GOT3 (cell line): ENCODE results near the gene USP17L22.
"Not testable (repeated sequence)": the region's sequence is repeated elsewhere in the genome, so short reads cannot be mapped to it uniquely, and the experiment has no call there.

ENCODE experiments used
- DNase-seq: peaks from one replicate; lab custom pipeline; 2025; ENCODE audit warnings: mixed read lengths; lab: John Stamatoyannopoulos, UW

Gene USP17L22

DNA sequence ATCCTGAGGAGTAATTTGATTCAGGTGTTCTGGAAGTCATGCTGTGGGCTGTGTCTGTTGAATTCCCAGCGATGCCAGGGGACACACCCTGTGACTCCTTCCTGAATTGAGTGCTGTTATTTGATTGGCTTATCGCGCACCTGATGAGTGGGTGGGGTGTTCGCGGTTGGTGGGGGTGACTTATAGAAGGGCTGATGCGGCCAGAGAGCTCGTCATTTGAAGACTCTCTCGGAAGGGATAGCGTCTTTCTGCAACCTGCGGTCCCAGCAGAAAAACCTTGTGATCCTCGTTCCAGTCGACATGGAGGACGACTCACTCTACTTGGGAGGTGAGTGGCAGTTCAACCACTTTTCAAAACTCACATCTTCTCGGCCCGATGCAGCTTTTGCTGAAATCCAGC lies at the start of gene USP17L22:
USP17L22 (plus strand) TSS at position 301 of the 400 bp plus-strand sequence; CDS start at position 301, 0 bp downstream.
- DNase-seq: not testable (repeated sequence)

GRCh38 chr4:9219852-9220251 lies 47.6 kb upstream of the USP17L22 start, which contains the start of gene USP17L12:
TSS of gene USP17L12 (plus strand) at chr4:9220152. CDS start at chr4:9220152, 0 bp downstream.
- DNase-seq: not testable (repeated sequence)

GRCh38 chr4:9224596-9224995 lies 42.8 kb upstream of the USP17L22 start, which contains the start of gene USP17L13:
TSS of gene USP17L13 (plus strand) at chr4:9224896. CDS start at chr4:9224896, 0 bp downstream.
- DNase-seq: not testable (repeated sequence)

DNA sequence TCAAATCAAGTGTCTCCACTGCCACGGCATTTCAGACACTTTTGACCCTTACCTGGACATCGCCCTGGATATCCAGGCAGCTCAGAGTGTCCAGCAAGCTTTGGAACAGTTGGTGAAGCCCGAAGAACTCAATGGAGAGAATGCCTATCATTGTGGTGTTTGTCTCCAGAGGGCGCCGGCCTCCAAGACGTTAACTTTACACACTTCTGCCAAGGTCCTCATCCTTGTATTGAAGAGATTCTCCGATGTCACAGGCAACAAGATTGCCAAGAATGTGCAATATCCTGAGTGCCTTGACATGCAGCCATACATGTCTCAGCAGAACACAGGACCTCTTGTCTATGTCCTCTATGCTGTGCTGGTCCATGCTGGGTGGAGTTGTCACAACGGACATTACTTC lies 37.2 kb upstream of the USP17L22 start:
- DNase-seq: not testable (repeated sequence)

GRCh38 chr4:9234085-9234484 lies 33.3 kb upstream of the USP17L22 start, which contains the start of gene USP17L15:
TSS of gene USP17L15 (plus strand) at chr4:9234385. CDS start at chr4:9234385, 0 bp downstream.
- DNase-seq: not testable (repeated sequence)

DNA sequence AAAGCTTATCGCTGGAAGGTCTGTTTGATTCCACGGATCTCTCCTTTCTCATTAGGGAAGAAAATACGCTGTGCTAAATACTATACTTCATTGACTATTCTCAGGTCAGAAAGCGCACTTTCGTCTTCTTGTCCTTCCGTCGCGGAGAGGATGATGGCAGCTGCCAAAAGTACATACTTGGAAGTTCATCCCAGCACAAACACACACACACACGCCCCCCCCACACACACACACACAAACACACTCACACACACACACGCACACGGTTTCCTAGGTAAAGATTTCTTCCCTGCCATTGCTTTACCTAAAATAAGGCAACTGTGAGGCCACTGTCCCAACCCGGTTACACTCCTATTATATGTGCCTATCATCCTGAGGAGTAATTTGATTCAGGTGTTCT lies 29.0 kb upstream of the USP17L22 start:
- not testable (repeated sequence) for DNase-seq

GRCh38 chr4:9243579-9243978 lies 23.8 kb upstream of the USP17L22 start, which contains the start of gene USP17L17:
TSS of gene USP17L17 (plus strand) at chr4:9243879. CDS start at chr4:9243879, 0 bp downstream.
- not testable (repeated sequence) for DNase-seq

GRCh38 chr4:9247953-9248680 lies 19.3 kb upstream of the USP17L22 start, which contains the start of gene USP17L18:
TSS of gene USP17L18 (plus strand) at chr4:9248630. CDS start at chr4:9248630, 0 bp downstream.
- DNase-seq: not testable (repeated sequence)

- DNase-seq: not testable (repeated sequence)
These were observed 14.3 kb upstream of the USP17L22 start, which contains the start of gene USP17L19 for GRCh38 chr4:9253078-9253477. TSS of gene USP17L19 (plus strand) at chr4:9253378. CDS start at chr4:9253378, 0 bp downstream.

- not testable (repeated sequence) for DNase-seq
These were observed 9.6 kb upstream of the USP17L22 start, which contains the start of gene USP17L20 for GRCh38 chr4:9257824-9258223. TSS of gene USP17L20 (plus strand) at chr4:9258124. CDS start at chr4:9258124, 0 bp downstream.

DNA sequence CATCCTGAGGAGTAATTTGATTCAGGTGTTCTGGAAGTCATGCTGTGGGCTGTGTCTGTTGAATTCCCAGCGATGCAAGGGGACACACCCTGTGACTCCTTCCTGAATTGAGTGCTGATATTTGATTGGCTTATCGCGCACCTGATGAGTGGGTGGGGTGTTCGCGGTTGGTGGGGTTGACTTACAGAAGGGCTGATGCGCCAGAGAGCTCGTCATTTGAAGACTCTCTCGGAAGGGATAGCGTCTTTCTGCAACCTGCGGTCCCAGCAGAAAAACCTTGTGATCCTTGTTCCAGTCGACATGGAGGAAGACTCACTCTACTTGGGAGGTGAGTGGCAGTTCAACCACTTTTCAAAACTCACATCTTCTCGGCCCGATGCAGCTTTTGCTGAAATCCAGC lies 4.8 kb upstream of the USP17L22 start, which contains the start of gene USP17L21:
USP17L21 (plus strand) TSS at position 301 of the 400 bp plus-strand sequence; CDS start at position 301, 0 bp downstream.
- DNase-seq: not testable (repeated sequence)

DNA sequence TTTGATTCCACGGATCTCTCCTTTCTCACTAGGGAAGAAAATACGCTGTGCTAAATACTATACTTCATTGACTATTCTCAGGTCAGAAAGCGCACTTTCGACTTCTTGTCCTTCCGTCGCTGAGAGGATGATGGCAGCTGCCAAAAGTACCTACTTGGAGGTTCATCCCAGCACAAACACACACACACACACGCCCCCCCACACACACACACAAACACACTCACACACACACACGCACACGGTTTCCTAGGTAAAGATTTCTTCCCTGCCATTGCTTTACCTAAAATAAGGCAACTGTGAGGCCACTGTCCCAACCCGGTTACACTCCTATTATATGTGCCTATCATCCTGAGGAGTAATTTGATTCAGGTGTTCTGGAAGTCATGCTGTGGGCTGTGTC lies 4.3 kb downstream of the USP17L22 start:
- not testable (repeated sequence) for DNase-seq
